Measurements from ENCODE around the gene SRRM2.

Gene SRRM2

DNA sequence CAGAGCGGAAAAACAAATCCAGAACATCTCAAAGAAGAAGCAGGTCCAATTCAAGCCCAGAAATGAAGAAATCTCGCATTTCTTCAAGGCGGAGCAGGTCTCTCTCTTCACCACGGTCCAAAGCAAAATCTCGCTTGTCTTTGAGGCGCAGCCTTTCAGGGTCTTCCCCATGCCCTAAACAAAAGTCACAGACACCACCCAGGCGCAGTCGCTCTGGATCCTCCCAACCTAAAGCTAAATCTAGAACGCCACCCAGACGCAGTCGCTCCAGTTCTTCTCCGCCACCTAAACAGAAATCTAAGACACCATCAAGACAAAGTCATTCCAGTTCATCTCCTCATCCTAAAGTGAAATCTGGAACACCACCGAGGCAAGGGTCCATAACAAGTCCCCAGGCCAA lies 10.3 kb downstream of the SRRM2 start:
- DNase-seq (ENCODE audit: low spot score), result no peak

DNA sequence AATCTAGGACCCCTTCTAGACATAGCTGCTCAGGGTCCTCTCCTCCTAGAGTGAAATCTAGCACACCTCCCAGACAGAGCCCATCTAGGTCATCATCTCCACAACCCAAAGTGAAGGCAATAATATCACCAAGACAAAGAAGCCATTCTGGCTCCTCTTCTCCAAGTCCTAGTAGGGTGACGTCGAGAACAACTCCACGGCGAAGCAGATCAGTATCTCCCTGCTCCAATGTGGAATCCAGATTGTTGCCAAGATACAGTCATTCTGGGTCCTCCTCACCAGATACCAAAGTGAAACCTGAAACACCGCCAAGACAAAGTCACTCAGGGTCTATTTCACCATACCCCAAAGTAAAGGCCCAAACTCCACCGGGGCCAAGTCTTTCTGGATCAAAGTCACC lies 10.7 kb downstream of the SRRM2 start:
- no peak for DNase-seq (ENCODE audit: low spot score)

DNA sequence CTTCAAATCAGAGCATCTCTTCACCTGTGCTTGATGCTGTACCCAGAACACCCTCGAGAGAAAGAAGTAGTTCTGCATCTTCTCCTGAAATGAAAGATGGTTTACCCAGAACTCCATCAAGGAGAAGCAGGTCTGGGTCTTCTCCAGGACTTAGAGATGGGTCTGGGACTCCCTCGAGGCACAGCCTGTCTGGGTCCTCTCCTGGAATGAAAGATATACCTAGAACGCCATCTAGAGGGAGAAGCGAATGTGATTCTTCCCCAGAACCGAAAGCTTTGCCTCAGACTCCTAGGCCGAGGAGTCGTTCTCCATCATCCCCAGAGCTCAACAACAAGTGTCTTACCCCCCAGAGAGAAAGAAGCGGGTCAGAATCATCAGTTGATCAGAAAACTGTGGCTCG lies 12.3 kb downstream of the SRRM2 start:
- no peak for DNase-seq (ENCODE audit: low spot score)

DNA sequence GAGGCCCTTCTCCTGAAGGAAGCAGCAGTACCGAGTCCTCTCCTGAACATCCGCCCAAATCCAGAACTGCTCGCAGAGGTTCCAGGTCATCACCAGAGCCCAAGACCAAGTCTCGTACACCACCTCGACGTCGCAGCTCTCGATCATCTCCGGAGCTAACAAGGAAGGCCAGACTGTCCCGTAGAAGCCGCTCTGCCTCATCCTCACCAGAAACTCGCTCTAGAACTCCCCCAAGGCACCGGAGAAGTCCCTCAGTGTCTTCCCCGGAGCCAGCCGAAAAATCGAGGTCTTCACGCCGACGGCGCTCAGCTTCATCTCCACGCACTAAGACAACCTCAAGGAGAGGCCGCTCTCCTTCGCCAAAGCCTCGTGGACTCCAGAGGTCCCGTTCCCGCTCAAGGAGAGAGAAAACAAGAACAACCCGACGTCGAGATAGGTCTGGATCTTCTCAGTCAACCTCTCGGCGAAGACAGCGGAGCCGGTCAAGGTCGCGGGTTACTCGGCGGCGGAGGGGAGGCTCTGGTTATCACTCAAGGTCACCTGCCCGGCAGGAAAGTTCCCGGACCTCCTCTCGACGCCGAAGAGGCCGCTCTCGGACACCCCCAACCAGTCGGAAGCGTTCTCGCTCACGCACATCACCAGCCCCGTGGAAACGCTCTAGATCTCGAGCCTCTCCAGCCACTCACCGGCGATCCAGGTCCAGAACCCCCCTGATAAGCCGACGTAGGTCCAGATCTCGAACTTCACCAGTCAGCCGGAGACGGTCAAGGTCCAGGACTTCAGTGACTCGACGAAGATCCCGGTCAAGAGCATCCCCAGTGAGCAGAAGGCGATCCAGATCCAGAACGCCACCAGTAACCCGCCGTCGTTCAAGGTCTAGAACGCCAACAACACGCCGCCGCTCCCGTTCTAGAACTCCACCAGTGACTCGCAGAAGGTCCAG lies 13.3 kb downstream of the SRRM2 start:
- DNase-seq (ENCODE audit: low spot score), result no peak

DNA sequence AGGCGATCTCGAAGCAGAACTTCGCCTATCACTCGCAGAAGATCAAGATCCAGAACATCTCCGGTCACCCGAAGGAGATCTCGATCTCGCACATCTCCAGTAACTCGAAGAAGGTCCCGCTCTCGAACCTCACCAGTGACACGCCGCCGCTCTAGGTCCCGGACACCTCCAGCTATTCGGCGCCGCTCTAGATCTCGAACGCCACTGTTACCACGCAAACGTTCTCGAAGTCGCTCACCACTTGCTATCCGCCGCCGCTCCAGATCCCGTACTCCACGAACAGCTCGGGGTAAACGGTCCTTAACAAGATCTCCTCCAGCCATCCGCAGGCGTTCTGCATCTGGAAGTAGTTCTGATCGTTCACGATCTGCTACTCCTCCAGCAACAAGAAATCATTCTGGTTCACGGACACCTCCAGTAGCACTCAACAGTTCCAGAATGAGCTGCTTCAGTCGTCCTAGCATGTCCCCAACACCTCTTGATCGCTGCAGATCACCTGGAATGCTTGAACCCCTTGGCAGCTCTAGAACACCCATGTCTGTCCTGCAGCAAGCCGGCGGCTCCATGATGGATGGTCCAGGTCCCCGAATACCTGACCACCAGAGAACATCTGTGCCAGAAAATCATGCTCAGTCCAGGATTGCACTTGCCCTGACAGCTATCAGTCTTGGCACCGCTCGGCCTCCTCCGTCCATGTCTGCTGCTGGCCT lies 14.1 kb downstream of the SRRM2 start:
- no peak for DNase-seq (ENCODE audit: low spot score)

DNA sequence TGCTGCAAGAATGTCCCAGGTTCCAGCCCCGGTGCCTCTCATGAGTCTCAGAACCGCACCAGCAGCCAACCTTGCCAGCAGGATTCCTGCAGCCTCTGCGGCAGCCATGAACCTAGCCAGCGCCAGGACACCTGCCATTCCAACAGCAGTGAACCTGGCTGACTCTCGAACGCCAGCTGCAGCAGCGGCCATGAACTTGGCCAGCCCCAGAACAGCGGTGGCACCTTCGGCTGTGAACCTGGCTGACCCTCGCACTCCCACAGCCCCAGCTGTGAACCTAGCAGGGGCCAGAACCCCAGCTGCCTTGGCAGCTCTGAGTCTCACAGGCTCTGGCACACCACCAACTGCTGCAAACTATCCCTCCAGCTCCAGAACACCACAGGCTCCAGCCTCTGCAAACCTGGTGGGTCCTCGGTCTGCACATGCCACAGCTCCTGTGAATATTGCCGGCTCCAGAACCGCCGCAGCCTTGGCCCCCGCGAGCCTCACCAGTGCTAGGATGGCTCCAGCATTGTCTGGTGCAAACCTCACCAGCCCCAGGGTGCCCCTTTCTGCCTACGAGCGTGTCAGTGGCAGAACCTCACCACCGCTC lies 14.8 kb downstream of the SRRM2 start:
- DNase-seq (ENCODE audit: low spot score), result no peak

DNA sequence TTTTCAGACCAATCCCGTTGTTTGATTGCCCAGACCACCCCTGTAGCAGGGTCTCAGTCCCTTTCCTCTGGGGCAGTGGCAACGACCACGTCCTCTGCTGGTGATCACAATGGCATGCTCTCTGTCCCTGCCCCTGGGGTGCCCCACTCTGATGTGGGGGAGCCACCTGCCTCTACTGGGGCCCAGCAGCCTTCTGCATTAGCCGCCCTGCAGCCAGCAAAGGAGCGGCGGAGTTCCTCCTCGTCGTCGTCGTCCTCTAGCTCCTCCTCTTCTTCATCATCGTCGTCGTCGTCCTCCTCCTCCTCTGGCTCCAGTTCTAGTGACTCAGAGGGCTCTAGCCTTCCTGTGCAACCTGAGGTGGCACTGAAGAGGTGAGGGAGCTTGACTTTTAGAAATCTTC lies 15.5 kb downstream of the SRRM2 start:
- DNase-seq (ENCODE audit: low spot score), result no peak

DNA sequence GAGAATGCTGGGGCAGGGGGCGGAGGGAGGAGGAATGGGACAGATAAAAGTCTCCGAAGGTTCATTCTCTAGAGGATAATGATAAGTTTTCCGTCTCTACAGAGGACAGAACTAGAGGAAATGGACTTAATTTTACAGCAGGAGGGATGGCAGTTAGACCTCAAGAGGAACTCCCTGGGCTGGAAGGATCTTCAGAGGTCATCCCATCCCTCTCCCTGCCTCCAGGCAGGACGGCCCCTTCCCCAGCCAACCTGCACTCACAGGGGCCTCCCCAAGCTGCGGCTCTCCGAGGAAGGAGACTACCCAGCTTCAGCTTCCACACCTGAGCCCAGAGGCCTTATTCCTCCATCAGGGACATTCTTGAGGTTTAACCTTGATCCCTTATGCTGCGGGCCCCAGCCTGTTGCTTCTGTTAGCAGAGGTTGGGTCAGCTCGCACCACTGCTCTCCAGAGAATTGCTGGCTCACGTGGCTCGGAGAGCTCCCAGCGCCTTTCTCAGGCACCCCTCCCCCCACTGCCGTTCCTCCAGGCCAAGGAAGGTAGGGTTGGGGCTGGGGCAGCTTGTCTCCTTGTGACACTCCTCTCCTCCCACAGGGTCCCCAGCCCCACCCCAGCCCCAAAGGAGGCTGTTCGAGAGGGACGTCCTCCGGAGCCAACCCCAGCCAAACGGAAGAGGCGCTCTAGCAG lies 16.1 kb downstream of the SRRM2 start:
- no peak for DNase-seq (ENCODE audit: low spot score)

DNA sequence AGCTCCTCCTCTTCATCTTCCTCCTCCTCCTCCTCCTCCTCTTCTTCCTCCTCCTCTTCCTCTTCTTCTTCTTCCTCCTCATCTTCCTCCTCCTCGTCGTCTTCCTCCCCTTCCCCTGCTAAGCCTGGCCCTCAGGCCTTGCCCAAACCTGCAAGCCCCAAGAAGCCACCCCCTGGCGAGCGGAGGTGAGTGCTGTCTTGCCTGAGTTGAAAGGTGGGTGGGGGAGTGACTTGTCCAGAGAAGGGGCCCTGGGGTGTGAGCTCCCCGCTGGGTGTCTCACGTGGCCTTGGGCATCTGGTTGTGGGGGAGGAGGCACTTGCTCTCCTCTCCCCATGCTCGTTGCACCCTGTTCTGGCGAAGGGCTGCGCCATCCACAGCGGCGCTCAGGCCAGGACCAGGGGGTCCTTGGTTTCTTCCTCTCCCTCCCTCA lies 16.7 kb downstream of the SRRM2 start:
- no peak for DNase-seq (ENCODE audit: low spot score)

DNA sequence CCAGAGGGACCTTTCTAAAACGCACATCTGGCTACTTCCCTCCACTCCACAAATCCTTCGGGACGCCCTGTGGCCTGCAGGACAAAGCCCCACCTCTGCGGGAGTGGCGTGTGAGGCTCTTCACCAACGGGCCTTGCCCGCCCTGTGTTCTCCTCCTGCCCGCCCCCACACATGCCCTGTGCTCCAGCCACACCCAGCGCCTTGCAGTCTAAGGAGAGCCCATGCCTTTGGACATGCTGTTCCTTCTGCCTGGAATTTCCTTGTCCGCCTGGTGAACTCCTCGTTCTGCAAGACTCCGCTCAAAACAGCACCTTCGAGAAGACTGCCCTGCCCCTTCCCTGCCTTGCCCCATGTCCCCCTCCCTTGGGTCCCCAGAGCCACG lies 17.2 kb downstream of the SRRM2 start:
- no peak for DNase-seq (ENCODE audit: low spot score)

DNA sequence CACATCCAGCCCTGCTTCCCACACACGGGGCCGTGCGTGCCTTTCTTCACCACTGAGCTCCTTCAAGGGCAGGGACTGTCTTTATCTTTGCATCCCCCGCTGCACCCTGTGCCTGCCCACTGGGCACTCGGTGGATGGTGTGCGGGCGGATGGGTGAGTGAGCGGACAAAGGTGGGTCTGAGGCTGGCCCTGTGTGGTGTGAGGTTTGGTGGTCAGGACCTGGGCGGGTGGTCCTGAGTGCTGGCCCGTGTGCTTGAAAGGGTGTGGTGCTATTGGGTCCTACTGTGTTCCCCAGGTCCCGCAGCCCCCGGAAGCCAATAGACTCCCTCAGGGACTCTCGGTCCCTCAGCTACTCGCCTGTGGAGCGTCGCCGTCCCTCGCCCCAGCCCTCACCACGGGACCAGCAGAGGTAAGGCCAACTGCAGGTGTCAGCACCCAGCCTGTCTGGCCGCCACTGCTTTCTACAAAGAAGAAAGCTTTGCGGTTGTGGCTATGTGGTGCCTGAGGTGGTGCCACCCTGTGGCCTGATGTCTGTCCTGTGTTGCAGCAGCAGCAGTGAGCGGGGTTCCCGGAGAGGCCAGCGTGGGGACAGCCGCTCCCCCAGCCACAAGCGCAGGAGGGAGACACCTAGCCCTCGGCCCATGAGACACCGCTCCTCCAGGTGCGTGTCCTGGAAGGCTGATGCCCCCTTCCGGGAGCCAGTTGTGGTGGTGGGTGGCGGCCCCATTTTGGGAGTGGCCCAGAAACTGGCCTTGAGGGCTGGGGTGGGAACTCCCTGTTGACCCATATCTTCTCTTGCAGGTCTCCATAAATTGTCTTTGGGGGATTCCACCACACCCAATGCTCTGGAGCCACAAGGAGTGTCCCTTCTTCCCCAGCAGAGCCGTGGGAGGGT lies 17.9 kb downstream of the SRRM2 start:
- DNase-seq (ENCODE audit: low spot score), result no peak

DNA sequence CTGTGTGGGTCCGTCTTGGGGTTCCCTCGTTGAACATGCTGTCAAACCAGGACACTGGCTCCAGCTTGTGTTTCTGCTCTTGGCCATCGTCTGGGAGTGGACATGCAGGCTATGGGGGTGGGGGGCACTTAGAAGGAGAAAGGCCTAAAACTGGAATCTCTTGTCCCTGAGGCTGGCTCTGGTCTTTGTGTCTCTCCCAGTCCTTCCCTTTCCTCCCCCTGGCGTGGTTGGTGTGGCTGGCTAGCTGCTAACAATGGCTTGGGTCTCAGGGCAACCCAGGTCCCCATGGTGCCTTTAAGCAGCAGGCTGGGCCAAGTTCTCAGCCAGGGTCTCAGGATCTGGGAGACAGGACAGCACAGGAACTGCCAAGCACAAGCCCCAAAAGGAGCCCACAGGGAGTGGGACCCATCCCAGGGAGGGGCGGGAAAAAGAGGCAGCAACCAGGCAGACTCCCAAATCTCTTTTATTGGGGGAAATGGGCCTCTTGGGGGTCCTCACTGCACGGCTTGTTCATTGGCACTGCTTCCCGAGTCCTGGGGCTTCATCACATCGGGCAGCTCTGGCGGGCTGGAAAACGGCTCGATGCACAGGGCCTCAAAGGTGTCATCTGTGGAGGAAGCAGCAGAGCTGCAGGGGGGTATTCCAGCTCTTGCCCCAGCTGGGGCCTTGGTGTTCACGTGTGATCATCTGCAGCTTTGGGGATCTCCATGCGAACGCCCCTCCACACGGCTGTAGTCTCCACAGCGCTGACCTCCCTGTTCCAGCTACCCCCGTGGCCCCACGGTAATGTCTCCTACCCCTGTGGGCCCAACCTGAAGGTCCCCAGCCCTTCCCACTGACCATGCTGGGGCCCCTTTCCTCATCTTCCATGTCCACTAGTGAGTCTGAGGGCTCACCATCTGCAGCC lies 19.3 kb downstream of the SRRM2 start:
- DNase-seq (ENCODE audit: low spot score), result no peak

DNA sequence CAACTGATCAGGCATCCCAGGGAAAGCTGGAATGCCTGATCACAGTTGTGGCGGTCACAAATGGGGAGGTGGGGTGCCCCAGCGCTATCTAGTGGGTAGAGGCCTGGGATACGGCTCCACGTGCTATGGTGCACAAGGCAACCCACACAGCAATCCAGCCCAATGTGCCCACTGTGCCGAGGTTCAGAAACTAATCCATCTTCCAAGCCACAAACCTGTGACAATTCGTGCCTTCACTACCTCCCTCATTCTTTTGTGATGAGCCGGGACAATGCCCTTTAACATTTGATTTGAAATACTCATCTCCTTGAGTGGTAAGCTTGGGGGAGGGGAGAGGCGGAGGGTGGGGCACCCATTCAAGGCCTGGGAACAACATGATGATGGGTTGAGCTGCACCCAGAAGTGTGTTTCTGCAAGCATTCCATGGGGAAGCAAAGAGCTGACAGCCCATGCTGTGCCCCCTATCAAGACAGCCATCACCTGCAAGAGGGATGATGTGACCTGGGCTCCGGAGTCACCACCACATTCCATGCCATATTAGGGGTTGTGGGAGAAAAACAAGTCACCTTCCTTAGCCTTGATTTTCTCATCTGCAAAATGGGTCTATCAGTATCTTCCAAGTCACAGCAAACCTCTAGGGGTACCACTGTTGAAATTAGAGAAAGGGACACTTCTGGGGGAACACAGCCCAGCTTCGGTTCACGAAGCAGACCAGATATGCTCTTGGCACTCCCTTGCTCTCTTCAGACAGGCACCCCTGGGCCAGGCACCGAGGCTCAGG lies 20.9 kb downstream of the SRRM2 start:
- DNase-seq (ENCODE audit: low spot score), result no peak

DNA sequence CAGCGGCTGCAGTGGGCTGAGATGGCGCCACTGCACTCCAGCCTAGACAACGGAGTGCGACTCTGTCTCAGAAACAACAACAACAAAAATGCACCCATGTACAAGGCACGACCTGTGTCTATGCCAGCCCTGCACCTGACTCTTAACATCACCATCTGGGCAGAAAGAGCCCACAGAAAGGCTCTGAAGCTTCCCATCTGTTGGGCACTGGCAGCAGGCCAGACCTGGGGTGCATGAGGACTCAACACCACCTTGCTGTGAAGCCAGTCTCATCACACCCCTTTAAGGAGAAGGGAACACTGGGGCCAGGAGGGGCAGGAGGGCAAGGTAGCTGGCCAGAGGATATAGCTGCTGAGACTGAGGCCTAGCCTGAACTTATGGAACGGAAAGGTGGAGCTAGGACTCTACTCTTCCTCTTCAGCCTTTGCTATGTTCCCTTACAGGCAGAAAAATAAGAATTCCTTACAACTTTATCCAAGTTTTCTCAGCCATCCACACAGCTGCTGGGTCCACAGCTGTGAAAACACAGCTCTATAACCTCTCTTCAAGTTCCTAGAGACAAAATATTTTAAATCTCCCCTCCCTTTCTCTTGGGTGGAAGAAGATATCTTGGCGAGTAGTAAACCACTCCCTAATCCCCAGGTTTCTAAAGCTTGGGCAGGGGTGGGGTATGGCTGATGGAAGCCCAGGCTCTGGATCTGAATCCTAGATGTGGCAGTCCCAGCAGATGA lies 21.9 kb downstream of the SRRM2 start:
- DNase-seq (ENCODE audit: low spot score), result no peak

DNA sequence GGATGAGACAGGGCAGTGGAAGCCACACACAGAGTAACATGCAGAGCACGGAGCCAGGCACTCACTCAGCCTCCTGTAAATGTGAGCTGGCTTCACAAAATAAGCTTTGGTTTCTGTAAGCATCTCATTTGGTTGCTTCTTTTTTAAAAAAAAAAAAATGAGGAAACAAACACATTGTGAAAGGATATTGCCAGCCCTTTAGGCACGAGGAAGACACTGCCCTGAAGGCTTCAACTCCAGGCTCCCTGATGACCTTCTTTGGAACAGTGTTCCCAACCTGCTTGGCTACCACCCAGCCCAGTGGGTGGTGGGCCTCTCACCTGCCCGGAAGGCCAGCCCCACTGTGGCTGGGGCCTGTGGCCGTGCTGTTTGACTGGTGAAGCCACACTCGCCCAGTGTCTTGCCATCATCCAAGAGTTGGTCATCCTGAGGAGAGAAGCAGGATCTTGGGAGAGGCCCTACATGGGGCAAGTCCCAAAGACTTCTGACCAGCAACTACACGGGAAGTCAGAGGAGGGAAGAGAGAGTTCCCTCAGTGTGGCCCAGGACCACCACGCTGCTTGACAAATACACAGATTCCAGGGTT lies 22.8 kb downstream of the SRRM2 start:
- DNase-seq (ENCODE audit: low spot score), result no peak

DNA sequence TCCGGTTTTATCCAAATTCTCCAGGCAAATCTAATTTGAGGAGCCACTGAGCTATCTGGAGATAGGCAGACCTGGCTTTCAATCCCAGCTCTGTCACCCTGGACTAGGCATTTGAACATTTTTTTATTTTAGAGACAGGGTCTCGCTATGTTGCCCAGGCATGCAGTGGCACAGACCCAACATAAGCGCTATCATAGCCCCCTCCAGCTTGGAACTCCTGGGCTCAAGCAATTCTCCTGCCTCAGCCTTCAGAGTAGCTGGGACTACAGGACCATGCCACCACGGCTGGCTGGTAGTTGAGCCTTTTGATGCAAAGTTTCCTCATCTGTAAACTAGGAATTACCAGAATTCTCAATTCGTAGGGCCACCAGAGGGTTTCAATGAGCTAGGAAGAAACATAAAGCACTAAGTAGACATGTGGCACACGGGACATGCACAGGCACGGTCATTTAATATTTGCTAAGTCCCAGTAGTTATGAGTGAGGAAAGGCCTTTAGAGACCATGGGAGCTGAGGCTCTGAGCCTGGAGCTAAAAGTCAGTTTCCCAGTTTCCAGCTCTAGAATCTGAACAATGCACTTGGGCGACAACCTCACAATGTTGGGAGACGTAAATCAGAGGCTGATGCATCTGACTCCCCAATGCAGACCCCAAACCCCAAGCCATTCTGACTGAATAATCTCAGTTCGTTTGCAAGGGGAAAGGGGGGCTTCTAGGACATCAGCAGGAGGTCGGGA lies 23.5 kb downstream of the SRRM2 start:
- DNase-seq (ENCODE audit: low spot score), result no peak

DNA sequence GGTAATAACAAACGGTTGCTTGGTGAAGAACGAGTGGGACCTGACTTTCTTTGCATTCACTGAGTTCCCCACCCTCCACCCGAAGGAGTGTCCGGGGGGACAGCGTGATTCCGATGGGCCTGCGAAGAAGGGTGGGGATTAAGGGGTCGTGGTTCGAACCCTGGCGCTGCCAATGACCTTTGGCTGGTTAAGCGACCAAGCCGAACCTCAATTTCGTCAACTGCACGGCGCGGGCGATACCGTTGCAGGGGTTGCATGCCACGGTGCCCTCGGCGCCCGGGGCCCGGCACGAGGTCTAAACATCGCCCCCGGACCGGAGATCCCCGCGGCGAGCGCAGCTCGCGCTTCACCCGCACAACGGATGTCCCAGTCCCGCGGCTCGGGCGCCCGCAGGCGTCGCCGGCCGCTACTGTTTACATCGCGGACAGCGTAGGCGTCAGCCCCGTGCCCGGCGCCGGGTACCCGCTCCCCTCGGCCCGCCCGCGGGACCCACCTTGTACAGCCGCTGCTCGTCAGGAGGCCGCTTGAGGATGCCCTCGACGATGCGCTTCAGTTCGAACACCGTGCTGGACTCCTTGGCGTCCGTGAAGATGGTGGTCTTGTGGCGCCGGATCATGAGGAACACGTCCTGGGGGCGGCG lies 24.2 kb downstream of the SRRM2 start:
- DNase-seq (ENCODE audit: low spot score), result peak; percentile 45

All from germinal center (tissue), 1 donor.